Ovary (tissue), 3 donors: ENCODE measurements around the gene SGMS2.

Source experiments
- CTCF ChIP-seq, 3 donors: fragments of 450-650 bp in 2 of 3; fragments of 200-600 bp in 1 of 3; IDR thresholded peaks; one replicate each; pipeline versions ENCODE4 v1.5.1 to v1.8.0; 2016 to 2022; ENCODE audit warnings: antibody characterized with exemption in 3 of 3, mild to moderate bottlenecking in 1 of 3
- EP300 ChIP-seq: sonication (generic); formaldehyde crosslinking; IDR thresholded peaks from one replicate; pipeline ENCODE4 v1.6.1; 2017; ENCODE audit warnings: antibody characterized with exemption
- POLR2A ChIP-seq: fragments of 450-650 bp; IDR thresholded peaks from one replicate; pipeline ENCODE4 v1.6.1; 2017; ENCODE audit warnings: antibody characterized with exemption, mild to moderate bottlenecking, moderate library complexity
- donor health status: DM: no; HTN: no; CAD: no.

- TF ChIP-seq POLR2A: no peak
- no peak for TF ChIP-seq CTCF (IDR thresholded peaks at IDR 0.05)
- TF ChIP-seq EP300: no peak
Observed at GRCh38 chr4:107939307-107939706, 114.6 kb downstream of the SGMS2 start.
